ENCODE measurements around the gene HMX1.

Gene HMX1

GRCh38 chr4:8882239-8882638 lies 10.6 kb upstream of the HMX1 start:
- Histone ChIP-seq H3K9me3 (ENCODE audit: severe bottlenecking) (peaks cover 6% of the 10 kb centered on the region), H3K4me3 (ENCODE audit: low read depth, low read length) (no peak overlapping the region), H3K36me3 (no peaks in the 10 kb centered on the region), H3K27me3 (ENCODE audit: insufficient read depth, low read depth, severe bottlenecking) (no peaks in the 10 kb centered on the region), H3K27ac (peak overlapping the region; percentile 65)
- peak; percentile 96 for DNase-seq
- TF ChIP-seq, protein P1, sequence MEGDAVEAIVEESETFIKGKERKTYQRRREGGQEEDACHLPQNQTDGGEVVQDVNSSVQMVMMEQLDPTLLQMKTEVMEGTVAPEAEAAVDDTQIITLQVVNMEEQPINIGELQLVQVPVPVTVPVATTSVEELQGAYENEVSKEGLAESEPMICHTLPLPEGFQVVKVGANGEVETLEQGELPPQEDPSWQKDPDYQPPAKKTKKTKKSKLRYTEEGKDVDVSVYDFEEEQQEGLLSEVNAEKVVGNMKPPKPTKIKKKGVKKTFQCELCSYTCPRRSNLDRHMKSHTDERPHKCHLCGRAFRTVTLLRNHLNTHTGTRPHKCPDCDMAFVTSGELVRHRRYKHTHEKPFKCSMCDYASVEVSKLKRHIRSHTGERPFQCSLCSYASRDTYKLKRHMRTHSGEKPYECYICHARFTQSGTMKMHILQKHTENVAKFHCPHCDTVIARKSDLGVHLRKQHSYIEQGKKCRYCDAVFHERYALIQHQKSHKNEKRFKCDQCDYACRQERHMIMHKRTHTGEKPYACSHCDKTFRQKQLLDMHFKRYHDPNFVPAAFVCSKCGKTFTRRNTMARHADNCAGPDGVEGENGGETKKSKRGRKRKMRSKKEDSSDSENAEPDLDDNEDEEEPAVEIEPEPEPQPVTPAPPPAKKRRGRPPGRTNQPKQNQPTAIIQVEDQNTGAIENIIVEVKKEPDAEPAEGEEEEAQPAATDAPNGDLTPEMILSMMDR (IDR thresholded peaks at IDR 0.05; ENCODE audit: low read depth, low read length), result peak; percentile 67

DNA sequence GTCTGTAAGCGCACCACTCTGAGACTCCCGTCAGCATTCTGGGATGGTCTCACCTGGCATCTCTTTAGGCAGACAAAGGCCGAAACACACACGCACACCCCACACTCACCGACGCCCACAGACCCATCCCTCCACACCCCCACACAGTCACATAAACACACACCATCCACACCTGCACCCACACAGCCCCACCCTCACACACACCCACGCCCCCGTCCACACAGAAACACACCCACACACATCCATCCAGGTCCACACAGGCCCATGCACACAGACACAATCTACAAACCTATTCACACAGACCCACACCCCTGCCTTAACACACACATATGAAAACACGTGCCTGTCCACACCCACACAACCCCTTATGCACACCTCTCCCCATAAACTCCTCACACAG lies 9.2 kb upstream of the HMX1 start:
- TF ChIP-seq, protein P1 (IDR thresholded peaks at IDR 0.05; ENCODE audit: low read depth, low read length), result no peak
- Histone ChIP-seq H3K36me3 (no peaks in the 10 kb centered on the region), H3K27ac (no peak overlapping the region), H3K27me3 (ENCODE audit: insufficient read depth, low read depth, severe bottlenecking) (no peaks in the 10 kb centered on the region), H3K4me3 (ENCODE audit: low read depth, low read length) (no peak overlapping the region), H3K9me3 (ENCODE audit: severe bottlenecking) (no peaks in the 10 kb centered on the region)
- no peak for DNase-seq

GRCh38 chr4:8879574-8879973 lies 7.9 kb upstream of the HMX1 start:
- Histone ChIP-seq H3K27me3 (ENCODE audit: insufficient read depth, low read depth, severe bottlenecking) (no peaks in the 10 kb centered on the region), H3K4me3 (ENCODE audit: low read depth, low read length) (no peak overlapping the region), H3K27ac (no peak overlapping the region), H3K9me3 (ENCODE audit: severe bottlenecking) (no peaks in the 10 kb centered on the region), H3K36me3 (no peaks in the 10 kb centered on the region)
- TF ChIP-seq, protein P1 (IDR thresholded peaks at IDR 0.05; ENCODE audit: low read depth, low read length), result no peak
- no peak for DNase-seq

DNA sequence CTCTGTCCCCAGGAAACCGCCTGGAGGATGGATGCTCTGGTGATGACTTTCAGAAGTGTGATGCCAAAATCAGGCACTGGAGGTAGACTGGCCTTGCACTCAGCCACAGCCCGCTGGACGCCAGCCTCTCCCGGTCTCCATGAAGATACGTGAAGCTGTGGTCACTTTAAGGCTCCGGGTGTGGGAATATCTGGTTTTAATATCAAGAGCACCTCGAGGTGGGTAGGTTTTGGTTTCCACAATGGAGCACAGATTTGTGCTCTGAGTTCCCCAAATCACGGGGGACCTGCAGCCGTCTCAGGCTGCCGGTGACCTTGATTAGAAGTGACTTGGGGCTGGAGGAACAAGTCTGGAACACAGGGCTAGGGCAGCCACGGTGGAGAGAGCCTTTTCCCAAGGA lies 6.8 kb upstream of the HMX1 start:
- H3K36me3 ChIP-seq, result no peaks in the 10 kb centered on the region
- H3K9me3 ChIP-seq (ENCODE audit: severe bottlenecking), result no peaks in the 10 kb centered on the region
- no peak overlapping the region for H3K27ac ChIP-seq
- TF ChIP-seq, protein P1 (IDR thresholded peaks at IDR 0.05; ENCODE audit: low read depth, low read length), result no peak
- no peaks in the 10 kb centered on the region for H3K27me3 ChIP-seq (ENCODE audit: insufficient read depth, low read depth, severe bottlenecking)
- H3K4me3 ChIP-seq (ENCODE audit: low read depth, low read length), result no peak overlapping the region
- DNase-seq, result no peak

- no peaks in the 10 kb centered on the region for H3K36me3 ChIP-seq
- H3K27me3 ChIP-seq (ENCODE audit: insufficient read depth, low read depth, severe bottlenecking), result no peaks in the 10 kb centered on the region
- no peak overlapping the region for H3K4me3 ChIP-seq (ENCODE audit: low read depth, low read length)
- DNase-seq, result no peak
- no peaks in the 10 kb centered on the region for H3K9me3 ChIP-seq (ENCODE audit: severe bottlenecking)
- TF ChIP-seq, protein P1 (IDR thresholded peaks at IDR 0.05; ENCODE audit: low read depth, low read length), result no peak
- H3K27ac ChIP-seq, result no peak overlapping the region
Observed at GRCh38 chr4:8877780-8878040, 6.1 kb upstream of the HMX1 start.

- no peak overlapping the region for H3K4me3 ChIP-seq (ENCODE audit: low read depth, low read length)
Observed at GRCh38 chr4:8876982-8877779, 5.5 kb upstream of the HMX1 start.

More at GRCh38 chr4:8876982-8877779, 5.5 kb upstream of the HMX1 start:
- TF ChIP-seq, protein P1 (IDR thresholded peaks at IDR 0.05; ENCODE audit: low read depth, low read length), result no peak
- no peak for DNase-seq
- no peaks in the 10 kb centered on the region for H3K36me3 ChIP-seq
- H3K9me3 ChIP-seq (ENCODE audit: severe bottlenecking), result no peaks in the 10 kb centered on the region
- no peaks in the 10 kb centered on the region for H3K27me3 ChIP-seq (ENCODE audit: insufficient read depth, low read depth, severe bottlenecking)
- H3K27ac ChIP-seq, result no peak overlapping the region
